Karpas-422 (cell line): ENCODE measurements around the gene TEX19. TPM values are rescaled to one million over a fixed set of nuclear protein-coding genes. Genes with fewer than 3 reads are reported as not detected.
A peak's percentile ranks its signal among the peaks of the same experiment; 100 is the strongest.
"Not testable (repeated sequence)": the region's sequence is repeated elsewhere in the genome, so short reads cannot be mapped to it uniquely, and the experiment has no call there.

Source experiments
- DNase-seq: peaks from one replicate; pipeline ENCODE4 v3.0.0-alpha.2; 2015
- H2AFZ ChIP-seq: fragments of 200-600 bp; sonication (generic); 2 replicates; pipeline ENCODE4 v1.6.1; 2014; ENCODE audit warnings: antibody characterized with exemption, low read length, mixed read lengths
- H3K27ac ChIP-seq: fragments of 200-600 bp; sonication (generic); 2 replicates; pipeline ENCODE4 v1.5.1; 2014; ENCODE audit warnings: mild to moderate bottlenecking, low read length, moderate library complexity
- H3K27me3 ChIP-seq: fragments of 200-600 bp; sonication (generic); 2 replicates; pipeline ENCODE4 v1.6.1; 2014; ENCODE audit warnings: low read length, mixed read lengths
- H3K36me3 ChIP-seq: fragments of 200-600 bp; sonication (generic); 2 replicates; pipeline ENCODE4 v1.6.1; 2014; ENCODE audit warnings: low read length, mixed read lengths; ENCODE audit not compliant: insufficient read depth
- H3K4me1 ChIP-seq: fragments of 200-600 bp; sonication (generic); 2 replicates; pipeline ENCODE4 v1.6.1; 2014; ENCODE audit warnings: mild to moderate bottlenecking, low read length, mixed read lengths
- H3K4me2 ChIP-seq: fragments of 200-600 bp; sonication (generic); 2 replicates; pipeline ENCODE4 v1.6.1; 2014; ENCODE audit warnings: low read length, low read depth, mild to moderate bottlenecking; ENCODE audit not compliant: poor library complexity, severe bottlenecking
- H3K4me3 ChIP-seq: fragments of 200-600 bp; sonication (generic); 2 replicates; pipeline ENCODE4 v1.5.1; 2014; ENCODE audit warnings: mild to moderate bottlenecking, antibody characterized with exemption, low read length, mixed read lengths
- H3K79me2 ChIP-seq: fragments of 200-600 bp; sonication (generic); 2 replicates; pipeline ENCODE4 v1.6.1; 2014; ENCODE audit warnings: mild to moderate bottlenecking, low read length, mixed read lengths
- H3K9ac ChIP-seq: fragments of 200-600 bp; sonication (generic); 2 replicates; pipeline ENCODE4 v1.6.0; 2014; ENCODE audit warnings: low read length
- H3K9me2 ChIP-seq: fragments of 200-600 bp; sonication (generic), shearing (Covaris generic); replicated peaks from 2 replicates; pipeline ENCODE4 v1.6.0; 2014; ENCODE audit warnings: mild to moderate bottlenecking, low read length, moderate library complexity; ENCODE audit not compliant: insufficient read depth
- H3K9me3 ChIP-seq: fragments of 300-700, 200-600 bp; sonication (generic); 2 replicates; pipeline ENCODE4 v1.6.1; 2014; ENCODE audit warnings: low read length, mixed read lengths
- H4K20me1 ChIP-seq: fragments of 200-600 bp; sonication (generic); 2 replicates; pipeline ENCODE4 v1.6.1; 2014; ENCODE audit warnings: mild to moderate bottlenecking, antibody characterized with exemption, low read length, low read depth; ENCODE audit not compliant: insufficient read depth
- total RNA-seq: library from RNA; depleted of rRNA; stranded (reverse); fragments of >200 nt; shearing (Covaris generic); gene quantifications from 2 replicates; pipeline ENCODE4 v1.2.3, GENCODE V29; 2014; ENCODE audit warnings: low replicate concordance

The TEX19 gene
- total RNA-seq, 1 experiment from 2014 or later = 0.34 TPM

- Histone ChIP-seq H3K4me1 (no peaks in the 10 kb centered on the region), H3K9me2 (no peaks in the 10 kb centered on the region), H3K27me3 (no peaks in the 10 kb centered on the region), H3K9me3 (no peaks in the 10 kb centered on the region), H3K4me2 (no peak overlapping the region), H3K27ac (no peak overlapping the region), H4K20me1 (no peaks in the 10 kb centered on the region), H3K36me3 (no peaks in the 10 kb centered on the region), H3K4me3 (no peak overlapping the region), H3K79me2 (no peaks in the 10 kb centered on the region), H2AFZ (no peak overlapping the region), H3K9ac (no peak overlapping the region)
- DNase-seq = peak; percentile 71
These were observed 8.9 kb downstream of the TEX19 start for GRCh38 chr17:82367724-82368524.

DNA sequence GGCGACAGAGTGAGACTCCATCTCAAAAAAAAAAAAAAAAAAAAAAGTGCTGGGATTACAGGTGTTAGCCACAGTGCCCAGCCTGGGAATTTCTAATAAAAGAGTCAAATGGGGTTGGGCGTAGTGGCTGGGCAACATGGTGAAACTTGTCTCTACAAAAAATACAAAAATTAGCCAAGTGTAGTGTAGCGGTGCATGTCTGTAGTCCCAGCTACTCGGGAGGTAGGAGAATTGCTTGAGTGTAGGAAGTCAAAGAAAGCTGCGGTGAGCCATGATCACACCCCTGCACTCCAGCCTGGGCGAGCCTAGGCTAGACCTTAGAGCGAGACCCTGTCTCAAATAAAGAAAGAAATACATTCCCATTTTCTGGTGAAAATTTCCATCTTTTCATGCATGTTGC is 10.2 kb downstream of the TEX19 start:
- H3K9ac ChIP-seq = no peak overlapping the region
- no peak overlapping the region for H3K4me3 ChIP-seq
- no peak overlapping the region for H3K27ac ChIP-seq
- no peaks in the 10 kb centered on the region for H3K9me3 ChIP-seq
- no peaks in the 10 kb centered on the region for H3K4me1 ChIP-seq
- no peaks in the 10 kb centered on the region for H3K79me2 ChIP-seq
- no peak for DNase-seq
- H3K4me2 ChIP-seq = no peak overlapping the region
- H2AFZ ChIP-seq = no peak overlapping the region
- H3K9me2 ChIP-seq = no peaks in the 10 kb centered on the region
- H4K20me1 ChIP-seq = no peaks in the 10 kb centered on the region
- H3K27me3 ChIP-seq = no peaks in the 10 kb centered on the region
- H3K36me3 ChIP-seq = no peaks in the 10 kb centered on the region

GRCh38 chr17:82370471-82371332 is 11.7 kb downstream of the TEX19 start:
- H3K36me3 ChIP-seq = no peaks in the 10 kb centered on the region
- no peak for DNase-seq
- no peaks in the 10 kb centered on the region for H3K27me3 ChIP-seq
- H3K4me3 ChIP-seq = no peak overlapping the region
- no peaks in the 10 kb centered on the region for H3K4me1 ChIP-seq
- H3K27ac ChIP-seq = no peak overlapping the region
- no peaks in the 10 kb centered on the region for H3K79me2 ChIP-seq
- H3K9me3 ChIP-seq = no peaks in the 10 kb centered on the region
- H4K20me1 ChIP-seq = no peaks in the 10 kb centered on the region
- H2AFZ ChIP-seq = no peak overlapping the region
- H3K9me2 ChIP-seq = no peaks in the 10 kb centered on the region
- H3K9ac ChIP-seq = no peak overlapping the region
- no peak overlapping the region for H3K4me2 ChIP-seq

GRCh38 chr17:82371333-82372248 is 12.5 kb downstream of the TEX19 start, which contains the start of gene UTS2R:
Gene UTS2R (plus strand): TSS chr17:82371765. CDS start chr17:82374325, 2,560 bp downstream.
- no peaks in the 10 kb centered on the region for H3K79me2 ChIP-seq
- no peaks in the 10 kb centered on the region for H3K9me3 ChIP-seq
- no peak within 1 kb of the TSS for H3K4me2 ChIP-seq
- no peak for DNase-seq
- no peak within 1 kb of the TSS for H3K9ac ChIP-seq
- no peaks in the 10 kb centered on the region for H3K36me3 ChIP-seq
- H3K4me1 ChIP-seq = no peaks in the 10 kb centered on the region
- no peak within 1 kb of the TSS for H2AFZ ChIP-seq
- H3K4me3 ChIP-seq = no peak within 1 kb of the TSS
- H3K27ac ChIP-seq = no peak within 1 kb of the TSS
- H3K27me3 ChIP-seq = no peaks in the 10 kb centered on the region
- H4K20me1 ChIP-seq = no peaks in the 10 kb centered on the region
- H3K9me2 ChIP-seq = no peaks in the 10 kb centered on the region

DNA sequence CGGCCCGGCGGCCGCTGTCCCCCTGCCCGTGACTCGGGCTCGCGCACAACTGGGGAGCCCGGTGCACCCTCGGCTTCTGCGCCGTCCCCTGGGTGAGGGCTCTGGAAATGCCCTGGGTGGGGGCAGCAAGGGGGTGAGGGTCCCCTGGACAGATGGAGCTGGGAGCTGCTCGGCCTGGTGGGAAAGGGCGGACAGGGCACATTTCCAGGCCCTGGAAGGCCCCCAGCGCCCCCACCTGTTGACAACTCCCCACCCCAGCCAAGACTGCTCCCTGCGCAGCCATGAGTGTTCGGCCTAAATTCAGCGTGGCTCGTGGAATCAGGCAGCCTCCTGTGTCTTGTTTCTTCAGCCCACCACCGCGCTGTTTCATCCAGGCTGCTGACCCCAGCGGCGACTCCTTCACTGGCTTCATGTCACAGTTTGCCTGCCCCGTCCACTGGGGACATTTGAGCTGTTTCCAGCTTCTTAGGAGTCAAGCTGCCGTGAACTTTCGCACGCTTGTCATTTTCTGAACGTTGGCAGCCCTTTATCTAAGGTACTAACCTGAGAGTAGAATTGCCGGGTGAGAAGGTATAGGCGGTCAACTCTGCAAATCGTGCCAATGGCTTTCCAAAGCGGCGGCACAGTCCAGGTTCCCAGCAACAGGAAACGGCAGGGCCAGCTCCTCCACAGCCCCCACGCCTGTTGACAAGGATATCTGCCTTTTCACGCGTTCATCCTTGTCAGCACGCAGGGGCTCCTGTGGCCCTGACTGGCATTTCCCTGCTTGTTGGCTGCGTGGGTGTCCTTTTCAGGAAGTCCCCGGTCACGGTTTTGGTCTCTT is 13.4 kb downstream of the TEX19 start:
- no peaks in the 10 kb centered on the region for H4K20me1 ChIP-seq
- H3K4me2 ChIP-seq = no peak overlapping the region
- no peaks in the 10 kb centered on the region for H3K27me3 ChIP-seq
- H3K4me3 ChIP-seq = no peak overlapping the region
- H3K27ac ChIP-seq = no peak overlapping the region
- no peaks in the 10 kb centered on the region for H3K9me2 ChIP-seq
- H3K9me3 ChIP-seq = no peaks in the 10 kb centered on the region
- no peak overlapping the region for H2AFZ ChIP-seq
- no peak for DNase-seq
- H3K79me2 ChIP-seq = no peaks in the 10 kb centered on the region
- H3K36me3 ChIP-seq = no peaks in the 10 kb centered on the region
- no peak overlapping the region for H3K9ac ChIP-seq
- no peaks in the 10 kb centered on the region for H3K4me1 ChIP-seq

DNA sequence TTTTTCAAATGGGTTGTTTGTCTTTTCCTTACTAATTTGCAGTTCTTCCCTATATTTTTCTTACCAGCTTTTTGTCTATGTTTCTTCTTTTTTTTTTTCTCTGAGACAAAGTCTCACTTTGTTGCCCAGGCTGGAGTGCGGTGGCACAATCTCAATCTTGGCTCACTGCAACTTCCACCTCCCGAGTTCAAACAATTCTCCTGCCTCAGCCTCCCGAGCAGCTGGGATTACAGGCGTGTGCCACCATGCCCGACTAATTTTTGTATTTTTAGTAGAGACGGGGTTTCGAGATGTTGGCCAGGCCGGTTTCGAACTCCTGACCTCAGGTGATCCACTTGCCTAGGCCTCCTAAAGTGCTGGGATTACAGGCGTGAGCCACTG is 14.0 kb downstream of the TEX19 start:
- H2AFZ ChIP-seq, H3K4me2 ChIP-seq, H3K27me3 ChIP-seq, H3K9ac ChIP-seq, H3K27ac ChIP-seq, H4K20me1 ChIP-seq, H3K79me2 ChIP-seq, H3K4me1 ChIP-seq, DNase-seq, H3K36me3 ChIP-seq, H3K9me2 ChIP-seq, H3K4me3 ChIP-seq, H3K9me3 ChIP-seq: not testable (repeated sequence)

DNA sequence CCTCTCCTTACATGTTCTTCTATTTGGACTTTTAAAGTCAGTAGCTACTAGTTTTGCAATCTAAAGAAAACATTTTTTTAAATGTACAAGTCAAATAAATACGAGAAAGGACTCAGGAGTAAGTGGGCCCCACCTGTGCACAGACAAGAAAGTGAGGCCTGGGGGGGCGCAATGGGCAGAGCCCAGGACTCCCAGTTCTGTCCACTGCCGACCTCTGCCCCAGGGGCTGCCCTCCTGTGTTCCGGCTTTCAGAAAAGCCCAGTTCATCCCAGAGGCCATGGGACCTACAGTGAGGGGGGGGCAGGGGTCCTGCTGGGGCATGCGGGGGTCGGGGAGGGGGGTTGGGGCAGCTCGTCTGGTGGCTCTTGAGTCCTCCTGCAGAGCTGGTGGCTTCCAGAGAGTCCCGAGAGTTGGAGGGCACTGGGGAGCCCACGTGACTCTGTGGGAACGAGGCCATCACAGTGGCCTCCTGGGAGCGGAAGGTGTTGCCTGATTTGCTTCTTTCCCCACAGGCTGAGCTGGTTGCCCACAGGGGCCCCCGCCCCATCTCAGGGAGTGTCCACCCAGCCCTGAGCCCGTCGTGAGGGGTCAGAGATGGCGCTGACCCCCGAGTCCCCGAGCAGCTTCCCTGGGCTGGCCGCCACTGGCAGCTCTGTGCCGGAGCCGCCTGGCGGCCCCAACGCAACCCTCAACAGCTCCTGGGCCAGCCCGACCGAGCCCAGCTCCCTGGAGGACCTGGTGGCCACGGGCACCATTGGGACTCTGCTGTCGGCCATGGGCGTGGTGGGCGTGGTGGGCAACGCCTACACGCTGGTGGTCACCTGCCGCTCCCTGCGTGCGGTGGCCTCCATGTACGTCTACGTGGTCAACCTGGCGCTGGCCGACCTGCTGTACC is 14.9 kb downstream of the TEX19 start:
- H2AFZ ChIP-seq = no peak overlapping the region
- H4K20me1 ChIP-seq = no peaks in the 10 kb centered on the region
- no peak overlapping the region for H3K27ac ChIP-seq
- H3K4me2 ChIP-seq = no peak overlapping the region
- H3K36me3 ChIP-seq = no peaks in the 10 kb centered on the region
- no peaks in the 10 kb centered on the region for H3K27me3 ChIP-seq
- no peak for DNase-seq
- H3K79me2 ChIP-seq = no peaks in the 10 kb centered on the region
- H3K9me3 ChIP-seq = no peaks in the 10 kb centered on the region
- no peak overlapping the region for H3K9ac ChIP-seq
- no peak overlapping the region for H3K4me3 ChIP-seq
- H3K9me2 ChIP-seq = no peaks in the 10 kb centered on the region
- H3K4me1 ChIP-seq = no peaks in the 10 kb centered on the region
